Measurements from ENCODE around the gene PHLDA2. TPM values are rescaled to one million over a fixed set of nuclear protein-coding genes. Genes with fewer than 3 reads are reported as not detected.
A peak's percentile ranks its signal among the peaks of the same experiment; 100 is the strongest.

PHLDA2 gene
- total and polyA plus RNA-seq, 9 of the 15 experiments (the other 6 are each of a cell fraction or from before 2014, with no cell fraction given), result 0.43 to 42.4 (median 4.7) TPM

- peak; percentile 93; the same call in 1 of the 2 replicates for TF ChIP-seq AFF4 (CRISPR knock-in tag; IDR thresholded peaks at IDR 0.05)
- TF ChIP-seq ZNF445 (CRISPR knock-in tag; IDR thresholded peaks at IDR 0.05; ENCODE audit: low read depth), result no peak
- no peak for TF ChIP-seq SMAD2 (IDR thresholded peaks at IDR 0.05; ENCODE audit: low read depth, low read length)
- peak; percentile 42 for TF ChIP-seq ARHGAP35 (IDR thresholded peaks at IDR 0.05; ENCODE audit: partially characterized antibody)
- no peak; the same call in 1 of the 2 replicates for TF ChIP-seq HDAC8 (tag; IDR thresholded peaks at IDR 0.05)
- no peak for TF ChIP-seq MTA3 (IDR thresholded peaks at IDR 0.05; ENCODE audit: borderline replicate concordance)
- TF ChIP-seq ZNF277 (CRISPR knock-in tag; IDR thresholded peaks at IDR 0.05; ENCODE audit: borderline replicate concordance), result no peak
- peak; percentile 59; the same call in 1 of the 2 replicates for TF ChIP-seq ZNF830 (CRISPR knock-in tag; IDR thresholded peaks at IDR 0.05)
- peak in 2 of 3 experiments; percentile 7 to 59 for TF ChIP-seq YY1 (IDR thresholded peaks at IDR 0.05; ENCODE audit: borderline replicate concordance in 1 of 3, control insufficient read depth in 1 of 3, extremely low read depth in 1 of 3, insufficient read depth in 3 of 3, insufficient read length in 1 of 3, insufficient replicate concordance in 2 of 3, low read depth in 1 of 3, low read length in 2 of 3)
- TF ChIP-seq ZNF124 (CRISPR knock-in tag; IDR thresholded peaks at IDR 0.05), result 0 out of 2 replicates have a peak, but pooled peaks have one; percentile 59
- TF ChIP-seq GATAD2B (IDR thresholded peaks at IDR 0.05; ENCODE audit: borderline replicate concordance), result peak; percentile 86
- TF ChIP-seq RB1 (IDR thresholded peaks at IDR 0.05; ENCODE audit: low read depth), result peak; percentile 81
- no peak for TF ChIP-seq PYGO2 (tag; IDR thresholded peaks at IDR 0.05)
- no peak; the same call in 1 of the 2 replicates for TF ChIP-seq ZBTB5 (IDR thresholded peaks at IDR 0.05)
- peak; percentile 85 for TF ChIP-seq ZFX (CRISPR knock-in tag; IDR thresholded peaks at IDR 0.05)
- TF ChIP-seq SFPQ (IDR thresholded peaks at IDR 0.05; ENCODE audit: low read depth, low read length), result no peak
- TF ChIP-seq FIP1L1 (IDR thresholded peaks at IDR 0.05; ENCODE audit: low read depth, low read length, poor library complexity, severe bottlenecking), result peak; percentile 72
These were observed 44.1 kb downstream of the PHLDA2 start (continued) for GRCh38 chr11:2885017-2885677.

All from K562 (cell line).